Measurements from ENCODE around the gene VILL.

GRCh38 chr3:38005076-38006020 lies 14.8 kb downstream of the VILL start:
- TF ChIP-seq POLR2A (IDR thresholded peaks at IDR 0.05; ENCODE audit: low read length) (no peak), GATA1 (IDR thresholded peaks at IDR 0.05; ENCODE audit: low read depth, low read length) (no peak)
